HS-5 (cell line): ENCODE measurements around the gene KCNC1.

ENCODE experiments used
- DNase-seq: peaks from one replicate; pipeline ENCODE4 v3.0.0-alpha.2; 2012; ENCODE audit warnings: low read depth

The KCNC1 gene

GRCh38 chr11:17827006-17827405 is 92.4 kb downstream of the KCNC1 start:
- DNase-seq = no peak

GRCh38 chr11:17828311-17828751 is 93.8 kb downstream of the KCNC1 start:
- DNase-seq = no peak

GRCh38 chr11:17831228-17831627 is 96.6 kb downstream of the KCNC1 start:
- no peak for DNase-seq

GRCh38 chr11:17831883-17832282 is 97.3 kb downstream of the KCNC1 start:
- no peak for DNase-seq
